HS-5 (cell line): ENCODE results near the gene RNF138.
A peak's percentile ranks its signal among the peaks of the same experiment; 100 is the strongest.
"Not testable (repeated sequence)": the region's sequence is repeated elsewhere in the genome, so short reads cannot be mapped to it uniquely, and the experiment has no call there.

Experiments used
- DNase-seq: peaks from one replicate; pipeline ENCODE4 v3.0.0-alpha.2; 2012; ENCODE audit warnings: low read depth

Gene RNF138

GRCh38 chr18:32091724-32092421, at the start of gene RNF138:
Gene RNF138 (plus strand): TSS chr18:32091874. CDS start chr18:32092777, 903 bp downstream.
- DNase-seq = no peak

GRCh38 chr18:32042337-32042736, 49.3 kb upstream of the RNF138 start:
- no peak for DNase-seq

- peak; percentile 9 for DNase-seq
Observed at GRCh38 chr18:32048507-32049091, 43.1 kb upstream of the RNF138 start.

- peak; percentile 10 for DNase-seq
Observed at GRCh38 chr18:32049393-32050171, 42.1 kb upstream of the RNF138 start.

GRCh38 chr18:32056613-32057358, 34.9 kb upstream of the RNF138 start:
- no peak for DNase-seq

GRCh38 chr18:32057624-32058165, 34.0 kb upstream of the RNF138 start:
- DNase-seq = no peak

GRCh38 chr18:32060026-32060425, 31.6 kb upstream of the RNF138 start:
- DNase-seq = no peak

GRCh38 chr18:32067375-32068167, 24.1 kb upstream of the RNF138 start:
- DNase-seq = no peak

- DNase-seq = no peak
Observed at GRCh38 chr18:32072321-32072720, 19.4 kb upstream of the RNF138 start.

- no peak for DNase-seq
Observed at GRCh38 chr18:32074206-32074605, 17.5 kb upstream of the RNF138 start.

- no peak for DNase-seq
Observed at GRCh38 chr18:32078845-32079244, 12.8 kb upstream of the RNF138 start.

- no peak for DNase-seq
Observed at GRCh38 chr18:32081881-32082280, 9.8 kb upstream of the RNF138 start.

- no peak for DNase-seq
Observed at GRCh38 chr18:32083781-32084180, 7.9 kb upstream of the RNF138 start.

- DNase-seq = peak; percentile 72
Observed at GRCh38 chr18:32086881-32087280, 4.8 kb upstream of the RNF138 start.

GRCh38 chr18:32090831-32091230, 843 bp upstream of the RNF138 start:
- DNase-seq = not testable (repeated sequence)

GRCh38 chr18:32091325-32091723, 350 bp upstream of the RNF138 start:
- no peak for DNase-seq

GRCh38 chr18:32092422-32093101, 888 bp downstream of the RNF138 start:
- peak; percentile 65 for DNase-seq

- no peak for DNase-seq
Observed at GRCh38 chr18:32093102-32093511, 1.4 kb downstream of the RNF138 start.

- no peak for DNase-seq
Observed at GRCh38 chr18:32093523-32093922, 1.8 kb downstream of the RNF138 start.

GRCh38 chr18:32095192-32095899, 3.7 kb downstream of the RNF138 start:
- DNase-seq = no peak
